ENCODE data around the gene ZNF317.
A peak's percentile ranks its signal among the peaks of the same experiment; 100 is the strongest.

Gene ZNF317

DNA sequence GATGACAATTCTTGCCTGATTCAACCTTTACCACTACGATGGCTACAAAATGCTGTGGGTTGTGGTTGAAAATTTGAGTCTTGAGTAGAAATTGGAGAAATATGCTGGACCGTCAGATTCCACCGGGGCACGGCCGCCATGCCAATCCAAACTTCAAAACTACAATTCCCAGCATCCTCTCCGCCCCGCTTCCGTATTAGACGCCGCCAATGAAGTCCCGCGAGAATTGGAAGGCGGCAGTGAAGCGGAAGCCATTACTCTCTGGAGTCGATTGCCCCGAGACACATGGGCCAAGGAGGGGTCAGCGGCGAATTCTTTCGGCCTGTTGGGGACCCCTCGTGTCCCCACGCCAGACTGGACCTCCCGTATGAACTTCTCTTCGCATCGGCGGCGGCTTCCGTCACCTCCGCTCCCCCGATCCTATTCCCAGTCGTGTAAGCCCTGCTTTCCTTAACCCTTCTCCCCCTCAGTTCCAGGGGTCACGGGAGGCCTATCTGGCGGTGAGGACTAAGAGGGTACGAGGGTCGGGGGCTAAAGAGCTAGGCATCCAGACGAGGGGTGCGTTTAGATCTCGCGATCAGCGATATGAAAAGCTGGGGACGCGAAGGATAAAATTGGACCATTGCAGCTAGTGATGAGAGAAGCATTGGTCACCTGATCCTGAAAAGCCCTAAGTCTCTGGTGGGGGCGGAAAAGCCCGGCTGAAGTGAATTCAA is at the start of gene ZNF317:
TSS of gene ZNF317 (plus strand) at position 239 of the 716 bp plus-strand sequence. CDS start 15,620 bp downstream, outside the sequence.
- peak; percentile 90 for DNase-seq

DNA sequence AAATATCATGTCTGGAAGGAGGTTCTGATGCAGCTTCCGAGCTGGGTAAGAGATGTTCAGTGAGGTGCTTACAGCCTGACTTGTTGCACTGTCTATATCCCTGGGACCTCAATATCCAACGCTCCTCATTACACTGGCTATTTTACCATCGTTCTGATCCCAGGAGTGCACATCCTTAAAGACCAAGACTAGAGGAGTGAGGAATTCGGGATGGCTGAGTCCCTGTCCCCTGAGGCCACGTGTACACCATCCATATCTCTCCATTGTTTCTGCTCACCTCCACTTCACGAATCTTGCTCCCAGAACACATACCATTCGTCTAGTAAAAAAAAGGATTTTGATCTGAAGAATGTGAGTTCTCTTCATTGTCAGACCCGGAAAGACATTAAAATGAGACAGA is 32.8 kb upstream of the ZNF317 start, which contains the start of gene OR7G2:
TSS of gene OR7G2 (minus strand) at position 101 of the 400 bp plus-strand sequence. CDS start 4,232 bp downstream, outside the sequence.
- no peak for DNase-seq

DNA sequence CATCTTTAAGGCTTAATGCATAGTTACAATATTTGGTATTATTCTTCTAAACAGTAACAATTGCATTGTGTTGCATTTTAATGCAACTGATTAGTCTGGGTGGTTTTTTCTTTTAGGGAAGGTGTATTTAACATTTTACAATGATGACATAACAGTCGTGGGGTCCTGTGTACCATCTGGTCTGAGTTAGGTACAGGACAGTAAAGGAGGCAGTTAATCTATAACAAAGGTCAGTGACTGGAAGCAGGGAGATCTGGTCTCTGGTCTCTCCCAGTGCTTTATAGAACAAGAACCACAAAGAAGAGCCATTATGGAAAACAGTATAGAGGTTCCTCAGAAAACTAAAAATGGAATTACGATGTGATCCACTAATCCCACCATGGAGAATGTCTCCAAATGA is 30.2 kb upstream of the ZNF317 start:
- DNase-seq, result no peak

DNA sequence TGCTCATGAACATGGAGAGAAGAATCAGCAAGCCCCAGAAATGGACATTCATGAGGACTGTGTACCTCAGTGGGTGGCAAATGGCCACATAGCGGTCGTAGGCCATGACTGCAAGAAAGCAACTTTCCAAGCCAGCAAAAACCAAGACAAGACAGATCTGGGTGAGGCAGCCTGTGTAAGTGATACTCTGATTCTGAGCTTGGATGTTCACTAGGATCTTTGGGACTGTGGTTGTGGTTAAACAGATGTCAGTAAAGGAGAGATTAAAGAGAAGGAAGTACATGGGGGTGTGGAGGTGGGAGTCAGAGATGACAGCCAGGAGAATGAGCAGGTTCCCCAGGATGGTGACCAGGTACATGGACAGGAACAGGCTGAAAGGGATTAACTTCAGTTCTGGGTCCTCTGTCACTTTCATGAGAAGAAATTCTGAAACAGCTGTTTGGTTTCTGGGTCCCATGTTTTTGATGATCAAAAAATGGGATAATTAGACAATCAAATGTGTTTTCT is 24.8 kb upstream of the ZNF317 start, which contains the start of gene OR7G1:
TSS of gene OR7G1 (minus strand) at position 457 of the 507 bp plus-strand sequence. CDS start at position 457, 0 bp downstream.
- DNase-seq, result no peak

DNA sequence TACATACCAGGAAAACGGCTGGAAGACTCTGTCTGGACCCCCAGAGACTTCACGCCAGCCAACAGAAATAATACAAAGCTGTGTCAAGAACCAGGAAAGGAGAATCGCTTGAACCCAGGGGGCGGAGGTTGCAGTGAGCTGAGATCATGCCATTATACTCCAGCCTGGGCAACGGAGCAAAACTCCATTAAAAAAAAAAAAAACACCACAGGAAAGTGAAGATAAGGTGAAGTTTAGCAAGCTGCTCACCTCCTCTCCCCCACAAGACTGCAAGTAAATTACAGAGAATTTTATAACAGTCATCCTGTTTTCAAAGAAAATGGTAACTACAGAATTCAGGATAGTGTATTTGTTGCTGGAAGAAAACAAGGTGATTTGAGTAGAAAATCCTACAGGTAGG is 23.6 kb upstream of the ZNF317 start:
- DNase-seq, result no peak

DNA sequence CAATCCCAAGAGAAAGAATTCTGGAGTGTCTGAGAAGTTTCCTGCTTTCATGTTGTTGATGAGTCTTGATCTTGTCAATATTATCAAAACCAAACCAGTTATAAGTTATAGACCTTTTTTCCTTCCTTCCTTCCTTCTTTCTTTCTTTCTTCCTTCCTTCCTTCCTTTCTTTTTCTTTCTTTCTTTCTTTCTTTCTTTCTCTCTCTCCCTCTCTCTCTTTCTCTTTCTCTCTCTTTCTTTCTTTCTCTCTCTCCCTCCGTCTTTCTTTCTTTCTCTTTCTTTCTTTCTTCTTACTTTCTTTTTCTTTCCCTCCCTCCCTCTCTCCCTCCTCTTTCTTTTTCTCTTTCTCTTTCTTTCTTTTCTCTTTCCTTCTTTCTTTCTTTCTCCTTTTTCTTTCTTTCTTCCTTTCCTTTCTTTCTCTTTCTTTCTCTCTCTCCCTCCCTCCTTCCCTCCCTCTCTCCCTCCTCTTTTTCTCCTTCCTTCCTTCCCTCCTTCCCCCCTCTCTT is 13.2 kb upstream of the ZNF317 start, which contains the start of gene OR7G3:
TSS of gene OR7G3 (minus strand) at position 51 of the 506 bp plus-strand sequence. CDS start at position 51, 0 bp downstream.
- DNase-seq, result no peak

DNA sequence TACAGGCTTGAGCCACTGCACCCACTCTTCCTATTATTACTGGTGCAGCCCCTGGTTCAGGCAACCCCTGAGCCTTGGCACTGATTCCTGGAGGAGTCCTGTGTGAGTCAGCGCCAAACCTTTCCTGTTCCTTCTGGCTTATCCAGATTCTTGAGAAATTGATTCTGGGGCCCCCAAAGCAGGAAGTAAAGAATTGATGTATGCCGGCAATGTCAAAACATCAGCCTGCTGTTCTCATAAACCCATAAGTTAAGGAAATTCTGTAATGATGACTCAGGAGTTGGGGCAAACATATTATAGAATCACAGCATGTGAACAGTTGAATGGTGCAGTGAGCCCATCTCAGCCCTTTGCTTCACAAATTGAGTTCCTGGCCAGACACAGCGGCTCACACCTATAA is 12.0 kb upstream of the ZNF317 start:
- no peak for DNase-seq

DNA sequence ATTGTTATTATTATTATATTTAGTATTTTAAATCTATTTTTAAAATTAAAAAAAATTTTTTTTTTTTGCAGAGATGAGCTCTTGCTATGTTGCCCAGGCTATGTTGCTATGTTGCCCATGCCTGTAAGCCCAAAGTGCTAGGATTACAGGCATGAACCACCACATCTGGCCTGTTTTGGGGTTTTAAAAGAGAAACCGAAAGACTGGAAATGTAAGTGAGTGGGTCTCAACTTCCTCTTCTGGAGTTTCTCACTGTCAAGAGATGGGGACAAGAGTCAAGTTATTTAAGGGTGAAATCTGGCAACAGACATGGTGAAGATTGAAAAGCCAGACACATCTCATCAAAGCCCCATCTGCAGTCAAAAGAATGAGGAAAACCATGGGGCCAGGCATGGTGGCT is 9.2 kb upstream of the ZNF317 start:
- no peak for DNase-seq

DNA sequence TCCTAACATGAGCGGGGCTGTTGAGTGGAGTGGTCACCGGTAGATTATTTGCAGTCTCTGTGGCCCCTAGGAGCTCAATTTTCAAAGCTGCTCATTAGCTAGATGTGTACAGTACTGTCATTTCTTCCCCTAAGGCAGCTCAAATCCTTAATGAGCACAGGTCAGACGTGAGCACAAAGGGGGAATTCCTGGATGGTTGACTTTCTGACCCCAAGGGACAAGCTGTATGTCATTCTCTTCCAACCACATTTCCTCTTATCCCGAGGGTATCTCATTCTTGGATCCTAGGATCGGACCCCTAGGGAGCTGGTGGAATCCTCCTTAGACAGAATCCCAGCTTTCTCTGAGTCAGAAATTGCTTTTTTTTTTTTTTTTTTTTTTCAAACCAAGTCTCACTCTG is 7.8 kb upstream of the ZNF317 start:
- no peak for DNase-seq

DNA sequence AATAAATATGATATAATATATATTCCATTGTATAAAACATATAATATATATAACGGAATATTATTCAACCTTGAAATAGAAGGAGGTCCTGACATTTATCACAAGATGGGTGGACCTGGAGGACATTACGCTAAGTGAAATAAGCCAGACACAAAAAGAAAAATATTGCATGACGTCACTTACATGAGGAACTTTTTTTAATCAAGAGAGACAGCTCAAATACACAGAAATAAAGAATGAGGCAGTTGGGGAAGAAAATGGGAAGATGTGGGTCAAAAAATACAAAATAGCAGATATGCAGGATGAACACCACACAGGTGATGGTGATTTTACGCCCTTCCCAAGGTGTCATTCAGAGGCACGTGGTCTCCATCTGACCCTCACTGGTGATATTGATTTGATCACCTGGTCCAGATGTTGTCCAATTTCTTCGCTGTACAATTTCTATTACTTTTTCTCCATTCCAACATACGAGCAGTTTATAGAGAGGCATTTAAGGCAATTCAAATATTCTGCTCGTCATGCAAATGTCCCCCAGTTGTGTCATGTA is 513 bp upstream of the ZNF317 start:
- DNase-seq, result peak; percentile 48

DNA sequence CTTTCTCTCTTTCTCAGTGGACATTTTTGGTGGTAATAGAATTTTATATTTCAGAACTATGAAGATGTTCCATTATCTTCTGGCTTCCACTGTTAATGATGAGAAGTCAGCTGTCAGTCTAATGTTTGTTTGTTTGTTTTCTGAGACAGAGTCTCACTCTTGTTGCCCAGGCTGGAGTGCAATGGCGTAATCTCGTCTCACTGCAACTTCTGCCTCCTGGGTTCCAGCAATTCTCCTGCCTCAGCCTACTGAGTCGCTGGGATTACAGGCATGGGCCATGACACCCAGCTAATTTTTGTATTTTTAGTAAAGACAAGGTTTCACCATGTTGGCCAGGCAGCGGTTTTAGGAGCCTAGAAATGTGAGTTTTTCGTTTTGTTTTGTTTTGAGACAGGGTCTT is 4.7 kb downstream of the ZNF317 start:
- no peak for DNase-seq

DNA sequence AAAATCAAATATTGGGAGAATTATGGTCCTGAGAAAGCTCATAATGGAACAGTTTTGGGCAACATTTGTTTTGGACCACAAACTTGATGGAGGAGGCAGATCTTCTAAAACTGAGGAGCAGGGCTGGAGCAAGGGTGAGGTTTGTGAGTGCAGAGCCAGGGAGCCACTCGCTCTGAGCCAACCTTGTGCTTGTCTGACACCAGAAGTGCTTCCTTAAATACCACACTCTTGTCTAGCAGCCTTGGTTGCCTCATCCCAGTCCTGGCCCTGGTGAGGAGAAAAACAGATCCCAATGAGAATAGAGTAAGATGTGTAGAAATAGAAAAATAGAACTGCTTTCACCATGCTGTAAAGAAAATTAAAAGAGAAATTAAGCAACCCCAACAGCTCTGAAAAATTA is 6.7 kb downstream of the ZNF317 start:
- DNase-seq, result no peak

DNA sequence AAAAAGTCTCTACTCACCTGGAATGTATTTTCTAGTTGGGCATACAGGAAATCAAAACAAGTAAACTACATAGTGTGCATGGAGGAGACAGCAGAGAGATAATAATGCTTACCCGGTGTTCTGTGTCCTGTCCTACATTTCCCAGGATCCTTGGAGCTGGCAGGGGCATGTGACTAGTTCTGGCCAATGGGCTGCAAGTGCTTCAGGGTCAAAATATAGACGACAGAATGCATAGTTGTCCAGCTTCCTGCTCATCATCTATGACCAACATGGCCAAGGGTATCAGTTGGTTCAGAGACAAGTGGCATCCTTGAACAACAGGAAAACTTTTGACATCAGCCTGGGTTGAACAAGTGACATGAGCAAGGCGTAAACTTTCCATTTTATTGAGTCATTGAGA is 8.5 kb downstream of the ZNF317 start:
- no peak for DNase-seq

DNA sequence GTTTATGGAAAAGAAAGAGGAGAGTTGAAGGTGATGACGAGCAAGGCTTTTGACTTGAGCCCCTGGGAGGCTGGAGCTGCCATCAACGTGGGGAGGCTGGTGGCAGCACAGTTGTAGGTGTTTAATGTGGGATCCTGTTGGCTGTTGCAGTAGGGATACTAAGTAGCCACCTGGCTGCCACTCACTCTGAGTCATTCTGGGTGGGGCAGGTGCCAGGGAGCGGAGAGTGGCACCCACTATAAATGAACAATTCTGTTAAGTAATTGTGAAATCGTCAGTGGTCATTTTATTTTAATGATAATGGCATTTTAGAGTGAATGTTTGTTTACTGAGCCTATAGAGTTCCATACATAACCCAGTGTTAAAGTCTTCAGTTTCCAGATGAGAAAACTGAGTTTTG is 9.8 kb downstream of the ZNF317 start:
- no peak for DNase-seq

DNA sequence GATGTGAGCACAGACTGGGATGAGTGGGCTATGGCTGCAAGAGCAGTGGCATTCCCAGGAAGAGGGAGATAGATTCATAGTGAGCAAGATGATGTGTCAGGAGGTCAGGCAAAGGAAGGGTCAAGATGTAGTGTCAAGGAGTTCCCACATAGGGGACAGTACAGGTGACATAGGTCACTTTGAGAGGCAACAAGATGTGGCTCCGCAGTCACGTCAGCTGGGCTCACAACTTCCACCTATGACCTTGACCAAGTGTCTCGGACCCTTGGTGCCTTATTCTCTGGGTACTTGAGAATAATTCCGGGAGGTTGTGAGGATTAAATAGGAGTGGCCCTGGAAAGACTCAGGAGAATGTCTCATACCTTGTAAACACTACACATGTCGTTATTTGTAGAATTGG is 10.5 kb downstream of the ZNF317 start:
- DNase-seq, result no peak

DNA sequence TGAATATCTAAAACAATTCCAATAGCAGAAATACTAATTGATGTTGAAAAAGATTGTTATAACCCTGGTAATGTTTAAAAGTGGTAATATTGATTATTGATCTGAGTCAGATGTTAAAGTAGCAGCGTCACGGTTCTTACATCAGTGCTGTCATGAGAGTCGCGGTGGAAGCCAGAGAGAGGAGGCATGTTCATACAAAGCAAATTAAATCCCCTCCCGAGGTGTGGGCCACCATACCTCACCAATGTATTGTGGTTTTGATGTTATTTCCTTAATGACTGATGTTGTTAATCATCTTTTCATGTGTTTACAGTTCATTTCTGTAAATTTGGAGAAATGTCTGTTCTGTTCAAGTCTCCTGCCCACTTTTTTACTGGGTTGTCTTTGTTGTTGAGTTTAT is 11.2 kb downstream of the ZNF317 start:
- DNase-seq, result no peak

DNA sequence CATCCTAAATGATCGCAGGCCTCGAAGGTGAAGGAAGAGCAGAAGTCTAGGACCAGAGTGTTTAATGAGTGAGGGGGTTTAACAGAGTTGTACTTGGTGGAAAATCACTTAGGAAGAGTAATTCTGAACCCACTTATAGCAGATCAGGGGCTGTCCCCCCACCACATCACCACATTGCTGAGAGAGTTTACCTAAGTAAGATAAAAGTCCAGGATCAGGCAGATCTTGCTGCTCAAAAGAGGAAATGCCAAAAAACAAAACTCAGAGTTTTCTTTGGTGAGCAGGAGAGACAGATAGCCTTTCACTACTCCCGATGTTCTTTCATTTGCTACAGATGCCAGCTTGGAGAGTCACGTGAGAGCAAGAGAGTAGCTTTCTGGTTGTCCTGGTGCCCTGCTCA is 15.4 kb downstream of the ZNF317 start:
- DNase-seq, result no peak

DNA sequence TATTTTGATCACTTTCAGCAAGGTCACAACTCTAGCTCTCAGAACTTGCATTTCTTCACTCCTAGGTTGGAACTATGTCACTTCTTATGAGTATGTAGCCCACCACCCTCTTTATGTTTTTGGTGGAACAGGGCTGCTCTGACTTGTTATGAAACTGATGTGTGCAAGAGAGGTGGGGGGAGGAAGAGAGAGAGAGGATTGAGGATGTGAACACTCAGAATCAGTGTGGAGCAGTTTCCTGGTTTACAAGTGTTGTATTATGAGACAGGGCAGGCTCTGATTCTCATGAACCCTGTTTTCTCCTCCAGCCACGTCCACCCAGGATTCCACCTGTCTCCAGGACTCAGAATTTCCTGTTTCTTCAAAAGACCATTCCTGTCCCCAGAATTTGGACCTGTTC is 16.1 kb downstream of the ZNF317 start:
- no peak for DNase-seq

DNA sequence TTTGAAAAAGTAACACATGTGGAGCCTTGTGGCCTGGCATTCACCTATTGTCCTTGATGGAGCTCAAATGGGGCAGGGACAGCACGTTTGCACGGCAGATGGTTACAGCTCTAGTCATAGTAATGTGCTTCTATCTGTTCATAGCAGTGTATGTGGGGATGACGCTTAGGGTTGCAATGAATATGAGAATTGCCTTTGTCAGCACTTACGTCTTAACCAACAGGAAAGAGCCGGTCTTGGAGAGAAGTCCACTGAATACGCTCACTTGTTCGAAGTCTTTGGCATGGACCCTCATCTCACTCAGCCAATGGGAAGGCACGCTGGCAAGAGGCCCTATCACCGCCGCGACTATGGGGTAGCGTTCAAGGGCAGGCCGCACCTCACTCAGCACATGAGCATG is 19.7 kb downstream of the ZNF317 start:
- no peak for DNase-seq

DNA sequence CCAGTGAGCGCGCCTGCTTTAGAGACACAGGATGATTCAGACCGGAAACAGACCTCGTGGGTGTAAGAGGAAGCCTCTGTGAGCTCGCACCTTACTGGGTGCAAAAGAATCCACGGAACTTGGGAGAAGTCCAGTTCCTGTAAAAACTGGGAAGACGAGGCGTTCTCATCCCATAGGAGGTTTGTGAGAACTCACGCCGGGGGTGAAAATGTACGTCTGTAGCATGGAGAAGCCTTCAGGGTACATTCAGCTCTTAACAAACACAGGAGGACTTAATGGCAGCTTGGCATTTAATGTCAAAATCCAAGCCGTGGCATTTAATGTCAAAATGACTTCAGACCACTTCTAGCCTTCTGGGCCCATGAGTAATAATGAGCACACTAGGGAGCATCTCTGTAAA is 21.2 kb downstream of the ZNF317 start:
- DNase-seq, result no peak

DNA sequence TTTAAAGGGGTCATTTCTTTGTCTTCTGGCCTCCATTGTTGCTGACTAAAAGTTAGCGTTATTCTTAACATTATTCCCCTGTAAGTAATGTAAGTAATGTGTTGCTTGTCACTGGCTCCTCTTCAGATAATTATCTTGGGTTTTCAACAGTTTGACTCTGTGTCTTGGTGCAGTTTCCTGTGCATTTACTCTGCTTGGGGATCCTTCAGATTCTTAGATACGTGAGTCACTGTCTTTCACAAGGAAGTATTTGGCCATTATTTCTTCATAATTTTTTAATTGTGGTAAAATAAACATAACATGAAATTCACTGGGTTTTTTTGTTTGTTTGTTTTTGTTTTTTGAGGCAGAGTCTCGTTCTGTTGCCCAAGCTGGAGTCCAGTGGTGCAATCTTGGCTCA is 25.1 kb downstream of the ZNF317 start:
- no peak for DNase-seq

DNA sequence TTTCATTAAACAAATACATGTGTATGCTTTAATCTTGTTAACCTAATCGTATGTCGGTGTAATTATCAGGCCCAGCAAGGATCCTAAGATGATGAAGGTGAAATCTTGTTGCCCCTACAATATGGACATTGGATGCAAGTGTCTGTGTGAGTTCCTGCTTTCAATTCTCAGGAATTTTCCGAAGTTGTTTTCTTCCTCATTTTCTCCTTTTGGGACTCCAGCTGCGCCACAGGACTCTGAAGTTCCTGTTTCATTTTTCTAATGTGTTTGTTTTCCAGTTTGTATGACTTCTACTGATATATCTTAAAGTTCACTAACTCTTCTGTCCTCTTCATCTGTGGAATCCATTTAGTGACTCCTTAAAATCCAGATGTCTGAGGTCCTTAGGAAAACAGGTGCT is 26.6 kb downstream of the ZNF317 start:
- no peak for DNase-seq

DNA sequence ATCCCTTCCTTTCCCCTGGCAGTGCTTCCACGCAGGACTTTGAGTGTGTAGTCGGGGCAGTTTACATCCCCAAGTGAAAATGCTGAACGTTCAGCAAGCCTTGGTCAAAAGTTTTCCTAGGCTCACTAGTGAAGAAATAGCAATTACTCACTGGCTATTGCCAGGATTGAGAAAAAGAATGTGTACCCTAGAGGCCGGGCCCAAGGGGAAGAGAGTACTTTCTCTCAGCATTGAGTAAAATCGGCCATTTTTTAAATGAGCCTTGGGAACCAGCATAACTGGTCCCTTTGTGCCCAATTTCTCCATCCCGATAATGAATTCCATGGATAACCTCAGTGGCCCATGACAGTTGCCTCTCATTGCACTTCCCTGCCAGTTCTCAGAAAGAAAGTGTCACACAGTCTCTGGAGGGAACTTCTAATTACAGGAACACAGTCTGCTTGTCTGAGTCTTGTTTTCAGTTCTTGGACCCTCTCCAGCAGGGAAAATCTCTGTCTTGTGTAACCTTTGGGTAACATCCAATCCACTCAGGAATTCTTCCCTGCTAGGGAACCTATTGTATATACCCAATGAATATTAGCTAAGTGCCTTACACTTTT is 31.3 kb downstream of the ZNF317 start:
- no peak for DNase-seq

DNA sequence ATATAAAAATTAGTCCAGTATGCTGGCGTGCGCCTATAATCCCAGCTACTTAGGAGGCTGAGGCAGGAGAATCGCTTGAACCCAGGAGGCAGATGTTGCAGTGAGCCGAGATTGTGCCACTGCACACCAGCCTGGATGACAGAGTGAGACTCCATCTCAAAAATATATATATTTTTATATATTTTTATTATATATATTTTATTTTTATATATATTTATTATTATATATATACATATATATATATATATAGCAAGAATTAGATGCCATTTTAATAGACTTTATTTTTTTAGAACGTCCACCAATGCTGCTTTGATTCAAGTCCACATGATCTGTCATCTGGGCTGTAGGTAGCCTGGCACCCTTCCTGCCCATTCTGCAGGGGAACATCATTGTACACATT is 35.1 kb downstream of the ZNF317 start:
- no peak for DNase-seq
